Measurements from ENCODE around the gene ART3. TPM values are rescaled to one million over a fixed set of nuclear protein-coding genes. Genes with fewer than 3 reads are reported as not detected.

The ART3 gene
- total and polyA plus RNA-seq, 3 donors from 2014 or later: 52.5 to 166 (median 73.9) TPM

GRCh38 chr4:76095568-76095967 lies 21.1 kb downstream of the ART3 start:
- H3K4me1 ChIP-seq: no peaks in the 10 kb centered on the region
- no peaks in the 10 kb centered on the region for H3K36me3 ChIP-seq (ENCODE audit: low read depth, missing control alignments)
- no peak overlapping the region for H3K27ac ChIP-seq
- no peaks in the 10 kb centered on the region for H3K27me3 ChIP-seq
- TF ChIP-seq CTCF (IDR thresholded peaks at IDR 0.05): no peak
- no peak for TF ChIP-seq POLR2A (IDR thresholded peaks at IDR 0.05)
- DNase-seq: no peak
- intact Hi-C loops (cut with DNase I; ENCODE audit: low total_unique reads): no loop called here
- H3K9me3 ChIP-seq: no peaks in the 10 kb centered on the region
- H3K4me3 ChIP-seq: no peak overlapping the region

GRCh38 chr4:76096076-76096475 lies 21.6 kb downstream of the ART3 start:
- no peak for DNase-seq
- no peak overlapping the region for H3K4me3 ChIP-seq
- H3K36me3 ChIP-seq (ENCODE audit: low read depth, missing control alignments): no peaks in the 10 kb centered on the region
- intact Hi-C loops (cut with DNase I; ENCODE audit: low total_unique reads): no loop called here
- H3K4me1 ChIP-seq: no peaks in the 10 kb centered on the region
- H3K27ac ChIP-seq: no peak overlapping the region
- WGBS, 2 donors: 98% methylated on average over 3 of the region's 3 CpGs
- H3K27me3 ChIP-seq: no peaks in the 10 kb centered on the region
- TF ChIP-seq CTCF (IDR thresholded peaks at IDR 0.05) (no peak), POLR2A (IDR thresholded peaks at IDR 0.05) (no peak)
- H3K9me3 ChIP-seq: no peaks in the 10 kb centered on the region

- Histone ChIP-seq H3K9me3 (no peaks in the 10 kb centered on the region), H3K4me3 (no peak overlapping the region), H3K4me1 (no peaks in the 10 kb centered on the region), H3K27me3 (no peaks in the 10 kb centered on the region), H3K27ac (no peak overlapping the region), H3K36me3 (ENCODE audit: low read depth, missing control alignments) (no peaks in the 10 kb centered on the region)
- TF ChIP-seq POLR2A (IDR thresholded peaks at IDR 0.05) (no peak), CTCF (IDR thresholded peaks at IDR 0.05) (no peak)
- WGBS, 2 donors: 70 to 71% methylated on average over 3 of the region's 3 CpGs
- intact Hi-C loops (cut with DNase I; ENCODE audit: low total_unique reads): no loop called here
- DNase-seq: no peak
These were observed 31.1 kb downstream of the ART3 start for GRCh38 chr4:76105652-76106051.

GRCh38 chr4:76106442-76106841 lies 31.9 kb downstream of the ART3 start:
- WGBS, 2 donors: 44 to 54% methylated on average over 4 of the region's 4 CpGs
- H3K36me3 ChIP-seq (ENCODE audit: low read depth, missing control alignments): no peaks in the 10 kb centered on the region
- H3K9me3 ChIP-seq: no peaks in the 10 kb centered on the region
- no peak overlapping the region for H3K4me3 ChIP-seq
- DNase-seq: no peak
- TF ChIP-seq POLR2A (IDR thresholded peaks at IDR 0.05): no peak
- no peak for TF ChIP-seq CTCF (IDR thresholded peaks at IDR 0.05)
- H3K4me1 ChIP-seq: no peaks in the 10 kb centered on the region
- intact Hi-C loops (cut with DNase I; ENCODE audit: low total_unique reads): no loop called here
- H3K27me3 ChIP-seq: no peaks in the 10 kb centered on the region
- H3K27ac ChIP-seq: no peak overlapping the region

GRCh38 chr4:76108467-76109181 lies 34.1 kb downstream of the ART3 start:
- DNase-seq: no peak
- H3K27ac ChIP-seq: no peak overlapping the region
- H3K36me3 ChIP-seq (ENCODE audit: low read depth, missing control alignments): no peaks in the 10 kb centered on the region
- H3K4me3 ChIP-seq: no peak overlapping the region
- H3K4me1 ChIP-seq: no peaks in the 10 kb centered on the region
- TF ChIP-seq CTCF (IDR thresholded peaks at IDR 0.05): no peak
- TF ChIP-seq POLR2A (IDR thresholded peaks at IDR 0.05): no peak
- no peaks in the 10 kb centered on the region for H3K27me3 ChIP-seq
- WGBS, 2 donors: 62 to 66% methylated on average over 5 of the region's 5 CpGs
- no peaks in the 10 kb centered on the region for H3K9me3 ChIP-seq
- intact Hi-C loops (cut with DNase I; ENCODE audit: low total_unique reads): no loop called here
